Renal cortex interstitium (tissue), 15 donors: ENCODE results near the gene USH1G. TPM values are rescaled to one million over a fixed set of nuclear protein-coding genes. Genes with fewer than 3 reads are reported as not detected.
"Not testable (repeated sequence)": the region's sequence is repeated elsewhere in the genome, so short reads cannot be mapped to it uniquely, and the experiment has no call there.

Experiments
- DNase-seq, 11 donors: peaks; one replicate each; pipeline ENCODE4 v3.0.0-alpha.2; 2013; ENCODE audit warnings: low read depth in 9 of 11, low spot score in 4 of 11; ENCODE audit errors: extremely low read depth in 1 of 11
- long read RNA-seq, 16 experiments: transcript quantifications; one replicate each; lab custom pipeline, GENCODE V29; 2026
- polyA plus RNA-seq, 3 donors: library from polyadenylated mRNA; unstranded; fragments of 120-200 nt; gene quantifications; one replicate each; pipeline ENCODE4 v1.2.1, GENCODE V29; 2013; ENCODE audit not compliant: insufficient read length in 3 of 3

The USH1G gene
- 1 to 10 TPM in 1 of 3 donors, under 1 TPM in 2; 0.56 to 1.2 (median 0.70) TPM for polyA plus RNA-seq
- long read RNA-seq, donor 1: 0 reads
- long read RNA-seq, donor 2: 0 reads
- long read RNA-seq, donor 3, partial matches to known transcripts: 0 of 1 reads
- long read RNA-seq, donor 3, other reads (novel, unspliced or antisense): 0 of 1 reads
- long read RNA-seq, donor 4: 0 reads
- long read RNA-seq, donor 5: 0 reads
- long read RNA-seq, donor 6: 0 reads
- long read RNA-seq, donor 7: 0 reads
- long read RNA-seq, donor 8: 0 reads
- long read RNA-seq, donor 9, partial matches to known transcripts: 0 of 1 reads
- long read RNA-seq, donor 9, other reads (novel, unspliced or antisense): 0 of 1 reads
- long read RNA-seq, donor 10: 0 reads
- long read RNA-seq, donor 11: 0 reads
- long read RNA-seq, donor 12: 0 reads
- long read RNA-seq, donor 13: 0 reads
- long read RNA-seq, donor 14: 0 reads
- long read RNA-seq, donor 15: 0 reads
- long read RNA-seq, donor 16, partial matches to known transcripts: 0 of 1 reads
- long read RNA-seq, donor 16, other reads (novel, unspliced or antisense): 0 of 1 reads

- DNase-seq: no peak
These were observed at the start of gene USH1G for GRCh38 chr17:74922694-74923537. Gene USH1G (minus strand): TSS chr17:74923255. CDS start chr17:74923073, 182 bp downstream.

GRCh38 chr17:74972107-74972972, 49.3 kb upstream of the USH1G start, which contains the start of gene HID1:
Gene HID1 (minus strand): TSS chr17:74972759. CDS start chr17:74972656, 103 bp downstream.
- peak in 3 of 11 donors; percentile 52 to 54 (median 53) for DNase-seq

GRCh38 chr17:74971842-74972106, 48.7 kb upstream of the USH1G start:
- DNase-seq: no peak

- no peak for DNase-seq
These were observed 48.2 kb upstream of the USH1G start for GRCh38 chr17:74971069-74971841.

GRCh38 chr17:74970395-74970794, 47.3 kb upstream of the USH1G start:
- no peak for DNase-seq

- not testable (repeated sequence) for DNase-seq
These were observed 46.4 kb upstream of the USH1G start for GRCh38 chr17:74969501-74969900.

- DNase-seq: no peak
These were observed 45.3 kb upstream of the USH1G start for GRCh38 chr17:74968361-74968780.

GRCh38 chr17:74964988-74965622, 42.0 kb upstream of the USH1G start:
- DNase-seq: no peak

GRCh38 chr17:74964246-74964761, 41.2 kb upstream of the USH1G start:
- DNase-seq: no peak

GRCh38 chr17:74963656-74964055, 40.6 kb upstream of the USH1G start:
- no peak for DNase-seq

- DNase-seq: no peak
These were observed 39.8 kb upstream of the USH1G start for GRCh38 chr17:74962622-74963394.

- peak in 10 of 11 donors; percentile 73 to 86 (median 79) for DNase-seq
These were observed 38.7 kb upstream of the USH1G start for GRCh38 chr17:74961657-74962350.

- DNase-seq: peak in 1 of 11 donors; percentile 29
These were observed 37.7 kb upstream of the USH1G start for GRCh38 chr17:74960570-74961342.

GRCh38 chr17:74959826-74960515, 36.9 kb upstream of the USH1G start:
- DNase-seq: no peak
